GM12892 (cell line): ENCODE measurements around the gene FBXO28.

Experiments
- POLR2A ChIP-seq: IDR thresholded peaks from 2 replicates; pipeline ENCODE4 v1.6.1; 2011; ENCODE audit warnings: low read depth, low read length, control low read depth
- POLR2AphosphoS5 ChIP-seq: IDR thresholded peaks from 2 replicates; pipeline ENCODE4 v1.6.1; 2011; ENCODE audit warnings: low read depth, low read length, control low read depth

DNA sequence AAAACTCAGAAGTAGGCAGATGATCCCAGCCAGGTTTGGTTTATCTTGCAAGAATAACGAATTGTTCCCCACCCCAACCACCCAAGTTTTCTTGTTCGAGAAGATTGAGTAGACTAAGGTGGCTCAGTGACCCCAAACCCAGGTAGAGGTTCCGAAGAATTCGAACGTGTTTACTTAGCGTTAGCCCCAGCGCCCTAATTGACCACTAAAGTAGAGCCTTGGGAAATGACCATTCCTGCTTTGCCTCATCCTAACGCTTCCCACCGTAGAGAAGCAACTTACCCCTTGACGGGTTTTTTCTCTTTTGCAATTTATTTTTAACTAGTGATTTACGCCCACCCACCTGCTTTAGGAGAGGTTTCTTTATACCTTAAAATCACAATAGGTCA lies 870 bp downstream of the FBXO28 start:
- TF ChIP-seq POLR2A (no peak), POLR2AphosphoS5 (no peak)
